ENCODE measurements around the gene TRNAU1AP. TPM values are rescaled to one million over a fixed set of nuclear protein-coding genes. Genes with fewer than 3 reads are reported as not detected.
"Not testable (repeated sequence)": the region's sequence is repeated elsewhere in the genome, so short reads cannot be mapped to it uniquely, and the experiment has no call there.

Gene TRNAU1AP
- total and polyA plus RNA-seq, 5 donors from 2014 or later: 28.9 to 48.2 (median 34.3) TPM

- DNase-seq (peak; percentile 16 to 78 (median 71)), ATAC-seq (ENCODE audit: low read depth in 2 of 2) (peak; percentile 47 to 53)
- Mint-ChIP-seq H3K4me1 (peaks cover 9 to 44% (median 35%) of the 10 kb centered on the region in 4 donors), H3K27ac (peak overlapping the region; percentile 94 to 98 (median 96)), H3K9me3 (no peaks in the 10 kb centered on the region), H3K4me3 (peak overlapping the region; percentile 96 to 98 (median 97)), H3K27me3 (no peaks in the 10 kb centered on the region), H3K36me3 (peaks cover 22% of the 10 kb centered on the region)
- Histone ChIP-seq H3K4me1 (ENCODE audit: control insufficient read depth, insufficient read depth, low read length, poor library complexity, severe bottlenecking) (peaks cover 31% of the 10 kb centered on the region), H3K36me3 (ENCODE audit: control insufficient read depth, insufficient read depth, low read length) (peaks cover 37% of the 10 kb centered on the region), H3K9me3 (ENCODE audit: control insufficient read depth in 2 of 2, low read length in 2 of 2) (no peaks in the 10 kb centered on the region), H3K4me3 (ENCODE audit: low read depth, low read length) (peak overlapping the region; percentile 97), H3K27me3 (ENCODE audit: control insufficient read depth, insufficient read depth, low read length) (no peaks in the 10 kb centered on the region), H3K27ac (ENCODE audit: insufficient read depth, low read length, poor library complexity, severe bottlenecking) (peak overlapping the region; percentile 80)
Observed at GRCh38 chr1:28580722-28581530, 28.0 kb downstream of the TRNAU1AP start.

GRCh38 chr1:28581531-28582247, 28.8 kb downstream of the TRNAU1AP start:
- Histone ChIP-seq H3K27ac (ENCODE audit: insufficient read depth, low read length, poor library complexity, severe bottlenecking) (peak overlapping the region; percentile 80), H3K36me3 (ENCODE audit: control insufficient read depth, insufficient read depth, low read length) (peaks cover 36% of the 10 kb centered on the region), H3K4me1 (ENCODE audit: control insufficient read depth, insufficient read depth, low read length, poor library complexity, severe bottlenecking) (peaks cover 31% of the 10 kb centered on the region), H3K9me3 (ENCODE audit: control insufficient read depth in 2 of 2, low read length in 2 of 2) (no peaks in the 10 kb centered on the region), H3K4me3 (ENCODE audit: low read depth, low read length) (peak overlapping the region; percentile 97), H3K27me3 (ENCODE audit: control insufficient read depth, insufficient read depth, low read length) (no peaks in the 10 kb centered on the region)
- H3K9me3 Mint-ChIP-seq: no peaks in the 10 kb centered on the region
- H3K27me3 Mint-ChIP-seq: no peaks in the 10 kb centered on the region
- H3K27ac Mint-ChIP-seq: peak overlapping the region; percentile 94 to 96 (median 95)
- peak; percentile 90 to 97 (median 91) for DNase-seq
- H3K36me3 Mint-ChIP-seq: peaks cover 22% of the 10 kb centered on the region
- peak overlapping the region; percentile 96 to 98 (median 97) for H3K4me3 Mint-ChIP-seq
- H3K4me1 Mint-ChIP-seq: peaks cover 9 to 44% (median 35%) of the 10 kb centered on the region in 4 donors
- peak; percentile 91 to 93 for ATAC-seq (ENCODE audit: low read depth in 2 of 2)

- Mint-ChIP-seq H3K36me3 (peaks cover 22% of the 10 kb centered on the region), H3K4me3 (peak overlapping the region; percentile 96 to 98 (median 97)), H3K27ac (peak overlapping the region in 2 of 3 donors; percentile 94 to 96), H3K27me3 (no peaks in the 10 kb centered on the region), H3K4me1 (peaks cover 9 to 42% (median 32%) of the 10 kb centered on the region in 4 donors), H3K9me3 (no peaks in the 10 kb centered on the region)
- DNase-seq (no peak), ATAC-seq (ENCODE audit: low read depth in 2 of 2) (no peak)
- no peaks in the 10 kb centered on the region for H3K27me3 ChIP-seq (ENCODE audit: control insufficient read depth, insufficient read depth, low read length)
- H3K36me3 ChIP-seq (ENCODE audit: control insufficient read depth, insufficient read depth, low read length): peaks cover 30% of the 10 kb centered on the region
- peaks cover 31% of the 10 kb centered on the region for H3K4me1 ChIP-seq (ENCODE audit: control insufficient read depth, insufficient read depth, low read length, poor library complexity, severe bottlenecking)
- H3K9me3 ChIP-seq (ENCODE audit: control insufficient read depth in 2 of 2, low read length in 2 of 2): no peaks in the 10 kb centered on the region
- peak overlapping the region; percentile 72 for H3K4me3 ChIP-seq (ENCODE audit: low read depth, low read length)
- H3K27ac ChIP-seq (ENCODE audit: insufficient read depth, low read length, poor library complexity, severe bottlenecking): peak overlapping the region; percentile 80
Observed at GRCh38 chr1:28582248-28582615, 29.3 kb downstream of the TRNAU1AP start.

- not testable (repeated sequence) for H3K27me3 Mint-ChIP-seq; H3K27ac ChIP-seq (ENCODE audit: insufficient read depth, low read length, poor library complexity, severe bottlenecking); DNase-seq
Observed at GRCh38 chr1:28586585-28587391, 33.9 kb downstream of the TRNAU1AP start.

GRCh38 chr1:28591708-28592320, 38.9 kb downstream of the TRNAU1AP start, which contains the start of gene RAB42:
Gene RAB42 (plus strand): TSS chr1:28592265. CDS start chr1:28592512, 247 bp downstream.
- peak within 1 kb of the TSS; percentile 76 to 85 (median 78) for H3K4me3 Mint-ChIP-seq
- ATAC-seq (ENCODE audit: low read depth in 2 of 2) (peak; percentile 34 to 53), DNase-seq (peak in 1 of 3 donors; percentile 19)
- Histone ChIP-seq H3K4me3 (ENCODE audit: low read depth, low read length) (peak within 1 kb of the TSS; percentile 57), H3K9me3 (ENCODE audit: control insufficient read depth in 2 of 2, low read length in 2 of 2) (no peaks in the 10 kb centered on the region), H3K36me3 (ENCODE audit: control insufficient read depth, insufficient read depth, low read length) (no peaks in the 10 kb centered on the region), H3K27me3 (ENCODE audit: control insufficient read depth, insufficient read depth, low read length) (no peaks in the 10 kb centered on the region), H3K4me1 (ENCODE audit: control insufficient read depth, insufficient read depth, low read length, poor library complexity, severe bottlenecking) (peaks cover 4% of the 10 kb centered on the region), H3K27ac (ENCODE audit: insufficient read depth, low read length, poor library complexity, severe bottlenecking) (no peak within 1 kb of the TSS)
- H3K4me1 Mint-ChIP-seq: peaks cover 0 to 7% (median 5%) of the 10 kb centered on the region in 4 donors
- no peak within 1 kb of the TSS for H3K27ac Mint-ChIP-seq
- no peaks in the 10 kb centered on the region for H3K9me3 Mint-ChIP-seq
- H3K36me3 Mint-ChIP-seq: no peaks in the 10 kb centered on the region
- peaks cover 6% of the 10 kb centered on the region for H3K27me3 Mint-ChIP-seq

More at GRCh38 chr1:28586585-28587391, 33.9 kb downstream of the TRNAU1AP start:
- not testable (repeated sequence) for H3K4me3 Mint-ChIP-seq; H3K36me3 ChIP-seq (ENCODE audit: control insufficient read depth, insufficient read depth, low read length); H3K27ac Mint-ChIP-seq; H3K27me3 ChIP-seq (ENCODE audit: control insufficient read depth, insufficient read depth, low read length); H3K36me3 Mint-ChIP-seq; H3K4me3 ChIP-seq (ENCODE audit: low read depth, low read length); ATAC-seq (ENCODE audit: low read depth in 2 of 2); H3K9me3 Mint-ChIP-seq; H3K9me3 ChIP-seq (ENCODE audit: control insufficient read depth in 2 of 2, low read length in 2 of 2)
- H3K4me1 ChIP-seq (ENCODE audit: control insufficient read depth, insufficient read depth, low read length, poor library complexity, severe bottlenecking): peaks cover 11% of the 10 kb centered on the region
- H3K4me1 Mint-ChIP-seq: peaks cover 4 to 12% (median 7%) of the 10 kb centered on the region in 4 donors

- Mint-ChIP-seq H3K27ac (no peak overlapping the region), H3K4me1 (peaks cover 0 to 7% (median 5%) of the 10 kb centered on the region in 4 donors), H3K36me3 (no peaks in the 10 kb centered on the region), H3K9me3 (no peaks in the 10 kb centered on the region), H3K27me3 (peaks cover 6% of the 10 kb centered on the region), H3K4me3 (peak overlapping the region; percentile 38 to 85 (median 78))
- H3K4me3 ChIP-seq (ENCODE audit: low read depth, low read length): peak overlapping the region; percentile 57
- peaks cover 4% of the 10 kb centered on the region for H3K4me1 ChIP-seq (ENCODE audit: control insufficient read depth, insufficient read depth, low read length, poor library complexity, severe bottlenecking)
- no peak for DNase-seq
- H3K27ac ChIP-seq (ENCODE audit: insufficient read depth, low read length, poor library complexity, severe bottlenecking): no peak overlapping the region
- peak in 1 of 2 donors; percentile 31 for ATAC-seq (ENCODE audit: low read depth in 2 of 2)
- H3K9me3 ChIP-seq (ENCODE audit: control insufficient read depth in 2 of 2, low read length in 2 of 2): no peaks in the 10 kb centered on the region
- no peaks in the 10 kb centered on the region for H3K36me3 ChIP-seq (ENCODE audit: control insufficient read depth, insufficient read depth, low read length)
- H3K27me3 ChIP-seq (ENCODE audit: control insufficient read depth, insufficient read depth, low read length): no peaks in the 10 kb centered on the region
Observed at GRCh38 chr1:28592321-28593071, 39.6 kb downstream of the TRNAU1AP start.

All from CD4-positive, CD25-positive, alpha-beta regulatory T cell (primary cell).